Suprapubic skin (tissue), 4 donors: ENCODE data around the gene FOXQ1.

Source experiments
- CTCF ChIP-seq, 2 donors: fragments of 200-600 bp in 1 of 2; fragments of 450-650 bp in 1 of 2; sonication (generic) in 1 of 2; IDR thresholded peaks; one replicate each; pipeline ENCODE4 v1.5.1; 2016 to 2019; ENCODE audit warnings: antibody characterized with exemption in 2 of 2, mild to moderate bottlenecking in 1 of 2, moderate library complexity in 1 of 2
- EP300 ChIP-seq: sonication (generic); formaldehyde crosslinking; IDR thresholded peaks from one replicate; pipeline ENCODE4 v1.6.1; 2017; ENCODE audit warnings: antibody characterized with exemption
- POLR2A ChIP-seq, 2 donors: fragments of 450-650 bp; IDR thresholded peaks; one replicate each; pipeline ENCODE4 v1.6.1; 2017; ENCODE audit warnings: antibody characterized with exemption in 2 of 2, mild to moderate bottlenecking in 2 of 2, moderate library complexity in 2 of 2
- POLR2AphosphoS5 ChIP-seq, 3 donors: sonication (generic); formaldehyde crosslinking; IDR thresholded peaks; one replicate each; pipeline ENCODE4 v1.6.1; 2017; ENCODE audit warnings: antibody characterized with exemption in 3 of 3

GRCh38 chr6:1346558-1347091 is 34.7 kb downstream of the FOXQ1 start:
- TF ChIP-seq POLR2A (IDR thresholded peaks at IDR 0.05) = no peak
- no peak for TF ChIP-seq CTCF (IDR thresholded peaks at IDR 0.05)
- no peak for TF ChIP-seq POLR2AphosphoS5 (IDR thresholded peaks at IDR 0.05)
- TF ChIP-seq EP300 = no peak
